Endothelial cell of umbilical vein (primary cell): ENCODE data around the gene SMAD2. TPM values are rescaled to one million over a fixed set of nuclear protein-coding genes. Genes with fewer than 3 reads are reported as not detected.

ENCODE experiments used
- BruUV-seq: library from RNA; stranded (reverse); fragments of 400-500 nt; replicated peaks from 2 replicates; lab custom pipeline; 2021; lab: Mats Ljungman, UMichigan
- CTCF ChIA-PET: fragments of 300-600, 350-600 bp; sonication (Branson Sonifier 250); formaldehyde crosslinking; loops from one replicate; lab custom pipeline; 2021; ENCODE audit warnings: antibody characterized with exemption, inconsistent platforms; lab: Charles Lee
- POLR2A ChIA-PET: fragments of 300-600, 350-600 bp; sonication (Branson Sonifier 250); formaldehyde crosslinking; loops from one replicate; lab custom pipeline; 2021; ENCODE audit warnings: antibody characterized with exemption, inconsistent platforms; lab: Charles Lee
- DNase-seq: peaks from one replicate; pipeline ENCODE4 v3.0.0-alpha.2; 2011; ENCODE audit warnings: low read depth, low spot score
- FAIRE-seq: peaks from 2 replicates; lab custom pipeline; 2011; peaks lifted over from hg19 to GRCh38; lab: Jason Lieb, UNC
- H2AFZ ChIP-seq: 2 replicates; pipeline ENCODE4 v1.6.0; 2012; ENCODE audit warnings: low read depth, low read length, control low read depth, inconsistent platforms
- H3K27ac ChIP-seq: 2 replicates; pipeline ENCODE4 v1.5.1; 2011; ENCODE audit warnings: low read depth, mild to moderate bottlenecking, control low read depth, low read length, moderate library complexity; ENCODE audit not compliant: insufficient read depth
- H3K27me3 ChIP-seq, 2 experiments: 2 replicates each; pipeline versions ENCODE4 v1.6.0 to v1.6.1; 2011; ENCODE audit warnings: low read length in 2 of 2, mixed read lengths in 1 of 2; ENCODE audit not compliant: control insufficient read depth in 2 of 2, insufficient read depth in 2 of 2
- H3K36me3 ChIP-seq, 2 experiments: 2 replicates in 1 of 2; 3 replicates in 1 of 2; pipeline ENCODE4 v1.5.1; 2011; ENCODE audit warnings: low read length in 2 of 2, mild to moderate bottlenecking in 1 of 2, moderate library complexity in 1 of 2; ENCODE audit not compliant: control insufficient read depth in 2 of 2, insufficient read depth in 2 of 2; ENCODE audit errors: extremely low read depth in 1 of 2
- H3K4me1 ChIP-seq: 3 replicates; pipeline ENCODE4 v1.5.1; 2011; ENCODE audit warnings: mild to moderate bottlenecking, low read length; ENCODE audit not compliant: control insufficient read depth, insufficient read depth; ENCODE audit errors: extremely low read depth
- H3K4me2 ChIP-seq: 2 replicates; pipeline ENCODE4 v1.6.1; 2011; ENCODE audit warnings: low read length, control low read depth, mixed read lengths; ENCODE audit not compliant: insufficient read depth
- H3K4me3 ChIP-seq, 3 experiments: fragments of 200-600 bp in 1 of 3; sonication (generic), shearing (Covaris generic) in 1 of 3; replicated peaks in 1 of 3; 2 replicates each; pipeline ENCODE4 v1.5.1; 2011 to 2016; ENCODE audit warnings: control low read depth in 3 of 3, low read length in 3 of 3, mild to moderate bottlenecking in 2 of 3, inconsistent platforms in 1 of 3, low read depth in 1 of 3, moderate library complexity in 1 of 3; ENCODE audit not compliant: insufficient read depth in 1 of 3
- H3K79me2 ChIP-seq: 2 replicates; pipeline ENCODE4 v1.6.0; 2012; ENCODE audit warnings: low read length, inconsistent platforms; ENCODE audit not compliant: control insufficient read depth, insufficient read depth
- H3K9ac ChIP-seq: replicated peaks from 2 replicates; pipeline ENCODE3; 2011; ENCODE audit warnings: low read length, control low read depth; ENCODE audit not compliant: insufficient read depth; ENCODE audit errors: extremely low read depth
- H3K9me1 ChIP-seq: replicated peaks from 3 replicates; pipeline ENCODE4 v1.6.0; 2011; ENCODE audit warnings: mild to moderate bottlenecking, low read length; ENCODE audit not compliant: control insufficient read depth, insufficient read depth; ENCODE audit errors: extremely low read depth
- H3K9me3 ChIP-seq: replicated peaks from 2 replicates; pipeline ENCODE4 v1.5.1; 2012; ENCODE audit warnings: low read length, inconsistent platforms; ENCODE audit not compliant: control insufficient read depth, insufficient read depth
- H4K20me1 ChIP-seq: replicated peaks from 2 replicates; pipeline ENCODE3; 2011; ENCODE audit warnings: mild to moderate bottlenecking, low read length; ENCODE audit not compliant: control insufficient read depth, insufficient read depth; ENCODE audit errors: extremely low read depth
- CTCF ChIP-seq, 2 donors: IDR thresholded peaks; 1 replicate in 1 of 2; 2 replicates in 1 of 2; pipeline ENCODE4 v1.5.1; 2011; ENCODE audit warnings: low read length in 2 of 2, mild to moderate bottlenecking in 2 of 2, moderate library complexity in 2 of 2, control low read depth in 1 of 2, inconsistent platforms in 1 of 2, low read depth in 1 of 2; ENCODE audit not compliant: insufficient read depth in 1 of 2; ENCODE audit errors: extremely low read depth in 1 of 2
- EZH2 ChIP-seq: IDR thresholded peaks from 2 replicates; pipeline ENCODE4 v1.6.1; 2012; ENCODE audit warnings: borderline replicate concordance, low read depth, mild to moderate bottlenecking, moderate library complexity, low read length, inconsistent platforms; ENCODE audit not compliant: severe bottlenecking
- FOS ChIP-seq: IDR thresholded peaks from 2 replicates; pipeline ENCODE4 v1.6.1; 2011; ENCODE audit warnings: mild to moderate bottlenecking, low read length, moderate library complexity, borderline replicate concordance; ENCODE audit not compliant: insufficient read depth
- GATA2 ChIP-seq: IDR thresholded peaks from 2 replicates; pipeline ENCODE4 v1.7.0; 2011; ENCODE audit warnings: low read depth, mild to moderate bottlenecking, moderate library complexity, mixed read lengths, low read length; ENCODE audit not compliant: insufficient read length, insufficient read depth
- JUN ChIP-seq: IDR thresholded peaks from 2 replicates; pipeline ENCODE4 v1.6.1; 2011; ENCODE audit warnings: borderline replicate concordance, low read depth; ENCODE audit not compliant: insufficient read length, insufficient read depth
- MYC ChIP-seq: IDR thresholded peaks from one replicate; pipeline ENCODE4 v1.6.1; 2011; ENCODE audit warnings: mild to moderate bottlenecking, low read depth, low read length
- POLR2A ChIP-seq: IDR thresholded peaks from 2 replicates; pipeline ENCODE4 v1.6.1; 2012; ENCODE audit warnings: low read depth, mild to moderate bottlenecking, control low read depth, low read length
- POLR2AphosphoS5 ChIP-seq: IDR thresholded peaks from 2 replicates; pipeline ENCODE4 v1.6.1; 2012; ENCODE audit warnings: low read depth, mild to moderate bottlenecking, control low read depth, low read length, moderate library complexity; ENCODE audit not compliant: insufficient read depth
- dilution Hi-C: fragments of 300-500 bp; cut with MboI; formaldehyde crosslinking; loops from one replicate; pipeline ENCODE4 v1.15.0; 2019; ENCODE audit warnings: low sequenced_read_pairs; ENCODE audit not compliant: extremely low pct_ligation_motif_present
- intact Hi-C: fragments of 100-400 bp; cut with micrococcal nuclease; formaldehyde crosslinking; loops from one replicate; pipeline ENCODE4 v1.10.0; 2022
- polyA plus RNA-seq, 4 experiments: library from polyadenylated mRNA; depleted of rRNA in 3 of 4; stranded (reverse) in 3 of 4; unstranded in 1 of 4; fragments of >200 nt; gene quantifications; 2 replicates each; pipeline versions ENCODE4 v1.2.1 to v1.2.3, GENCODE V29; 2011 to 2012; ENCODE audit warnings: missing spikeins in 1 of 4
- total RNA-seq: library from RNA; stranded (reverse); gene quantifications from 2 replicates; pipeline ENCODE4 v1.2.3, GENCODE V29; 2021
- TF ChIP-seq, protein P1 (sequence below): IDR thresholded peaks from 2 replicates; pipeline ENCODE4 v1.6.1; 2011; ENCODE audit not compliant: insufficient read depth, insufficient read length

The SMAD2 gene
- total and polyA plus RNA-seq, 2 donors (not counting 3 experiments of a cell fraction or from before 2014, with no cell fraction given): 40.3 to 123 TPM

- CTCF ChIA-PET: interaction anchor here (0.8 to 2.6 kb wide), 3 partner anchors 11 to 21 kb away, joined by 3 to 8 read pairs (median 3); no protein-coding TSS in a partner anchor
- no peaks in the 10 kb centered on the region for H3K27me3 ChIP-seq
Observed at GRCh38 chr18:47912794-47913585, 17.5 kb downstream of the SMAD2 start.

GRCh38 chr18:47912343-47912742 lies 18.1 kb downstream of the SMAD2 start:
- intact Hi-C loops: no loop called here
- H4K20me1 ChIP-seq: peaks cover 29% of the 10 kb centered on the region
- peak; percentile 5 for DNase-seq

More at GRCh38 chr18:47912794-47913585, 17.5 kb downstream of the SMAD2 start:
- no peaks in the 10 kb centered on the region for H3K9me1 ChIP-seq
- FAIRE-seq (no peak), DNase-seq (no peak)
- no peak overlapping the region for H2AFZ ChIP-seq
- POLR2A ChIA-PET: no interaction called here
- H3K9me3 ChIP-seq: no peaks in the 10 kb centered on the region
- no peak overlapping the region for H3K4me2 ChIP-seq
- H3K4me1 ChIP-seq: no peaks in the 10 kb centered on the region
- no TSS peak for BruUV-seq
- H3K9ac ChIP-seq: no peak overlapping the region
- TF ChIP-seq GATA2: no peak
- dilution Hi-C loops: no loop called here
- H3K36me3 ChIP-seq: no peaks in the 10 kb centered on the region
- intact Hi-C loops: no loop called here
- H3K27ac ChIP-seq: no peak overlapping the region
- H3K79me2 ChIP-seq: peaks cover 94% of the 10 kb centered on the region
- no peak overlapping the region for H3K4me3 ChIP-seq
- peaks cover 29% of the 10 kb centered on the region for H4K20me1 ChIP-seq

More at GRCh38 chr18:47912343-47912742, 18.1 kb downstream of the SMAD2 start:
- H3K9me3 ChIP-seq: no peaks in the 10 kb centered on the region
- BruUV-seq: no TSS peak
- H3K4me2 ChIP-seq: no peak overlapping the region
- dilution Hi-C loops: no loop called here
- H2AFZ ChIP-seq: no peak overlapping the region
- no peaks in the 10 kb centered on the region for H3K9me1 ChIP-seq
- H3K9ac ChIP-seq: no peak overlapping the region
- H3K4me3 ChIP-seq: no peak overlapping the region
- H3K27me3 ChIP-seq: no peaks in the 10 kb centered on the region
- no peak for TF ChIP-seq MYC
- TF ChIP-seq POLR2AphosphoS5: no peak
- TF ChIP-seq FOS: no peak
- no peak for TF ChIP-seq EZH2
- TF ChIP-seq CTCF (IDR thresholded peaks at IDR 0.05; ENCODE audit: extremely low read depth in 1 of 2, insufficient read depth in 1 of 2, low read depth in 1 of 2, low read length in 2 of 2): no peak
- TF ChIP-seq GATA2: no peak
- TF ChIP-seq, protein P1, sequence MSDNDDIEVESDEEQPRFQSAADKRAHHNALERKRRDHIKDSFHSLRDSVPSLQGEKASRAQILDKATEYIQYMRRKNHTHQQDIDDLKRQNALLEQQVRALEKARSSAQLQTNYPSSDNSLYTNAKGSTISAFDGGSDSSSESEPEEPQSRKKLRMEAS: no peak
- TF ChIP-seq POLR2A: no peak
- TF ChIP-seq JUN: no peak
- H3K36me3 ChIP-seq: no peaks in the 10 kb centered on the region
- H3K27ac ChIP-seq: no peak overlapping the region
- peaks cover 94% of the 10 kb centered on the region for H3K79me2 ChIP-seq
- CTCF ChIA-PET: interaction anchor here (0.8 to 2.6 kb wide), 2 partner anchors 11 to 20 kb away, joined by 3 to 8 read pairs; no protein-coding TSS in a partner anchor
- FAIRE-seq: peak; percentile 46
- POLR2A ChIA-PET: interaction anchor here (0.5 kb wide), 1 partner anchor 94 kb away, joined by 3 read pairs; no protein-coding TSS in a partner anchor
- H3K4me1 ChIP-seq: no peaks in the 10 kb centered on the region
